COLO829 (cell line): ENCODE data around the gene GAK.
"Not testable (repeated sequence)": the region's sequence is repeated elsewhere in the genome, so short reads cannot be mapped to it uniquely, and the experiment has no call there.

Experiments used
- DNase-seq: peaks from one replicate; pipeline ENCODE4 v3.0.0; 2012; ENCODE audit warnings: low spot score

Gene GAK

DNA sequence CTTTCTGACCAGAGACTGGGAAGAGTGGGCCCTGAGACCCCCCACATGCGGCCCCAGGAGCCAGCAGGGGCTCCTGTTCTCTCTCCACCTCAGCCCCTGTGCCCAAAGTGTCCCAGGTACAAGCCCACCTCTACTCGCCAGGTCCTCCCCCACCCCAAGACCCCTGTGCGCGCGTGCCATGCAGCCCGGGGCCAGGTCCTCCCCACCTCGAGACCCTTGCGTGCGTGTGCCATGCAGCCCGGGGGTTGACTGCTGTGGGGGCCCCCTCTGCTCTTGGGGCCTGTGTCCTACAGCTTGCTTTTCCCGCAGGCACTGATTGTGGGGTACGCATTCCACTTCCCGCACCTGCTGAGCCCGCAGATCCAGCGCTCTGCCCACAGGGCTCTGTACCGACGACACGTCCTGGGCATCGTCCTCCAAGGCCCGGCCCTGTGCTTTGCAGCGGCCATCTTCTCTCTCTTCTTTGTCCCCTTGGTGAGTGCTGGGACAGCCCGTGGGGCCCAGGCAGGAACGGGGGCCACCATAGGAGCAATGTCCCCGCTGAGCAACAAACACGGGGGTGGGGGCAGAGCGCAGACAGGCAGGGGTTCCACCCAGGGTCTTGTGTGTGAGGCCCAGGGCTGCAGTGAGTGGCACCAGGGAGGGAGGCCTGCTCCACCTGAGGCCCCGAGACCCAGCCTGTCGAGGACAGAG is 20.9 kb upstream of the GAK start:
- no peak for DNase-seq

- DNase-seq: no peak
These were observed 19.7 kb upstream of the GAK start for GRCh38 chr4:951594-952468.

DNA sequence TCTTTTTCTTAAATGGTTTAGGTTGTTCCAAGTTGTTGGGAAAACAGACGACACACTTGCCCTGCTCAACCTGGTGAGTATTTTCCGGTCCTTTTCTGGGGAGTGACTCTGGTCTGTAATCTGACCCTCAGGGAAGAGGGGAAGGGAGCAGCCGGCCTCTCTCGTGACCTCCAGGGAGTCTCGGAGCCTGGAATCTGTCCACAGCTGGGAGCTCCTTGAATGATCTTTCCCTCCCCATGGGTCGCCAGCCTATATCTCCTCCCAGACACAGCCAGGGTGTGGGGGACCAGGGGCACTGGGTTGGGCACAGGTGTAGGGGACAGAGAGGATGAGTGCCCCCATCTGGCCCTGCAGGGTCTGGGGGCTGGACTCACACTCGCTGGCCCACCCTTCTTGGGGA is 19.1 kb upstream of the GAK start:
- no peak for DNase-seq

DNA sequence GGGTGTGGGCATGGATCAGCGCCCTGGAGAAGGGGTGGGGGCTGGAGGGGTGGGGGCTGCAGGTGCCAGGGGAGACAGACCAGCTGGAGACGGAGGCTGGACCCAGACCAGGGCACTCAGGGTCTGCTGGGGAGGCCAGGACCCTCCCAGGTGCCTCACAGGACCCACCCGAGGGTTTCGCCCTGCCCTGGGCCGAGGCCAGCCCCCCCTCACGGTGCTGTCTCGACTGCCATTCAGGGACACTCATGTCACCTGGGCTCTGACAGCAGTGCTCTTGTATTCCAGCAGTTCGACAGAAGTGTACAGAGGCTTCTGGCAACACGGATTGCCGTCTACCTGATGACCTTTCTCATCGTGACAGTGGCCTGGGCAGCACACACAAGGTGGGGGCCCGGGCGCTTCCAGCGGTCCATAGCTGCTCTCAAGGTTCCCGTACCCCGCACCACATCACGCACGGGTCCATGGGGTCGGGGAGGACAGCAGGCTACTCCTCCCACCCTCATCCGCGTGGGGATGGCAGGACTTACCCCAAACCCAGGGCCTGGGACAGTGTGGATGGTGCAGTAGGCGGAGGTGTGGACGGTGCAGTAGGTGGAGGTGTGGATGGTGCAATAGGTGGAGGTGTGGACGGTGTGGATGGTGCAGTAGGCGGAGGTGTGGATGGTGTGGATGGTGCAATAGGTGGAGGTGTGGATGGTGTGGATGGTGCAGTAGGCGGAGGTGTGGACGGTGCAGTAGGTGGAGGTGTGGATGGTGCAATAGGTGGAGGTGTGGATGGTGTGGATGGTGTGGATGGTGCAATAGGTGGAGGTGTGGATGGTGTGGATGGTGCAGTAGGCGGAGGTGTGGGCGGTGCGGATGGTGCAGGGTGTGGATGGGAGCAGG is 18.3 kb upstream of the GAK start:
- DNase-seq: no peak

DNA sequence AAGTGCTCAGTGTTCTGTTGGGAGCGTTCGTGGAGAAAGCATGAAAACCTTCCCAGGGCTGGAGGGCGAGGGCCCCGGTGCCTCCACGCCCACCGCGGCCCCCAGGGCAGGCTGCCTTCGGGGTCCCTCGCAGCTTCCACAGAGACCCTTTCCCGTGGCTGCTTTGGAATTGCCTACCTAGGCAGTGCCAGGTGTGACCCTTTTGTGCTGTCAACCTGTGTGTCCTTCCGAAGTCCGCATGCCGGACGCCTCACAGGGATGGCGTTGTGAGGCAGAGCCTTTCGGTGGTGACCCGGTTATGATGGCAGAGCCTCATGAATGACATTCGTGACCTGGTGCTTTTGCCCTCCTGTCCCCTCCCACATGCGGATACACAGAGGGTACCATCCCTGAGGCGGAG is 17.5 kb upstream of the GAK start:
- DNase-seq: no peak

GRCh38 chr4:948936-949300 is 16.8 kb upstream of the GAK start:
- DNase-seq: no peak

- DNase-seq: no peak
These were observed 16.2 kb upstream of the GAK start for GRCh38 chr4:948101-948935.

- DNase-seq: no peak
These were observed 15.4 kb upstream of the GAK start for GRCh38 chr4:947491-947971.

GRCh38 chr4:946517-947471 is 14.7 kb upstream of the GAK start:
- no peak for DNase-seq

- no peak for DNase-seq
These were observed 14.0 kb upstream of the GAK start for GRCh38 chr4:946103-946450.

DNA sequence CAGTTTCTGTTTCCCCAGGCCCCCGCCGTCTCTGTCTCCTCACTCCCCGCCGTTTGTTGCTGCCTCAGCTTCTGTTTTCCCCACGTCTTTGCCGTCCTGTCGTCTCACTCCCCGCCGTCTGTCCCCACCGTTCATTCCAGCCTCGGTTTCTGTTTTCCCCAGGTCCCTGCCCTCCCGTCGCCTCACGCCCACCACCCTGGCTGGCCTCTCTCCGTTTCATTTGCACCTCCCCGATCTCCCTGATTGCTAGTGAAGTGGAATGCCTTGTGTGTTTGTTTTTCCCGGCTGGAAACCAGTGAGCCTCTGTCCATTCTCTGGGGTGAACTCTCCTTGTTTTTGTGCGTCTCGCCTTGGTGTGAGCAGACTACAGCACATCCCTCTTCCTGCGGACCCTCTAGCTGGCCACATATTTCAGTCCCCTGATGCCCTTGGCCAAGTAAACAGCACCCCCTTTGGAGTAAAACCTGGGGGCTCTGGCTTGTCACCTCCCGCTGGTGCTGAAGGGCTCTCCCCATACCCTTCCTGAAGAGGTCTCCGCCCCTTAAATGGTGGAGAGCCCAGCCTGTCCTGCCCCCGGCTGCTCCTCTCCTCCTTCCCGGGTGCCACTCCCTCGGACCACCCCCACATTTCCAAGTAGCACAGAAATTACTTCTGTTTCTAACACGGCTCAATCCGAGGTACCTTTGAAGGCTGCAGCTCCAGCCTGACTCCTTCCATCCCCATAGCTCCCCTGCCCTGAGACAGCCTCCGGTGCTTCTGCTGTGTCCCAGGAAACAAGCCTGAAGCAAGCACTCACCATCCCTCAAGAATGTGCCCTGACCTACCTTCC is 13.4 kb upstream of the GAK start:
- DNase-seq: no peak

DNA sequence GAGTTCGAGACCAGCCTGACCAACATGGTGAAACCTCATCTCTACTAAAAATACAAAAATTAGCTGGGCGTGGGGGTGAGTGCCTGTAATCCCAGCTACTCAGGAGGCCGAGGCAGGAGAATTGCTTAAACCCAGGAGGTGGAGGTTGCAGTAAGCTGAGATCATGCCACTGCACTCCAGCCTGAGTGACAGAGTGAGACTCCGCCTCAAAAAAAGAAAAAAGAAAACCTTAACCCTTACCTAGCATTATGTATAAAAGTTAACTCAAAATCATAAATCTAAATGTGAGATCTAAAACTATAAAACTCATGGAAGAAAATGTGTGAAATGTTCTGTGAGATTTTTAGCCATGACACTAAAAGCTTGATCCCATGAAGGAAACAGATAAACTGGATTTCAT is 7.4 kb upstream of the GAK start:
- DNase-seq: not testable (repeated sequence)

DNA sequence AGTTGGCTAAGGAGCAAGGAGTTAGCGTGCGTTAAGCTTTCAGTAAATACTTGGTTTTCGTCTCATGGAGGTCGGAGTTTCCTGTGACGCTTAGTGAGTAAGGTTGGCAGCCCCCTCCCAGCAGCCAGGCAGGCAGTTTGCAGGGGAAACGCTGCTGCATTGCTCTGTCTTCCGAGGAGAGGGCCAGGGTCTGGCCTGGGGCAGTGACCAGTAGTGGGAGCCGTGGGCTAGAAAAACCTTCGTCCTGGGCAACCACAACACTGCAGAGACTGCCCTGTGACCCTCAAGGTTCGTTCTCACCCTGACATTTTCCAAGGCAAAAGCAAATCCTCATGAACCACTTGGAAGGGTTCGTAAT is 576 bp upstream of the GAK start:
- DNase-seq: no peak

- no peak for DNase-seq
These were observed 739 bp downstream of the GAK start for GRCh38 chr4:931194-931959.

GRCh38 chr4:930827-931193 is 1.3 kb downstream of the GAK start:
- no peak for DNase-seq

- DNase-seq: no peak
These were observed 2.0 kb downstream of the GAK start for GRCh38 chr4:930028-930551.

DNA sequence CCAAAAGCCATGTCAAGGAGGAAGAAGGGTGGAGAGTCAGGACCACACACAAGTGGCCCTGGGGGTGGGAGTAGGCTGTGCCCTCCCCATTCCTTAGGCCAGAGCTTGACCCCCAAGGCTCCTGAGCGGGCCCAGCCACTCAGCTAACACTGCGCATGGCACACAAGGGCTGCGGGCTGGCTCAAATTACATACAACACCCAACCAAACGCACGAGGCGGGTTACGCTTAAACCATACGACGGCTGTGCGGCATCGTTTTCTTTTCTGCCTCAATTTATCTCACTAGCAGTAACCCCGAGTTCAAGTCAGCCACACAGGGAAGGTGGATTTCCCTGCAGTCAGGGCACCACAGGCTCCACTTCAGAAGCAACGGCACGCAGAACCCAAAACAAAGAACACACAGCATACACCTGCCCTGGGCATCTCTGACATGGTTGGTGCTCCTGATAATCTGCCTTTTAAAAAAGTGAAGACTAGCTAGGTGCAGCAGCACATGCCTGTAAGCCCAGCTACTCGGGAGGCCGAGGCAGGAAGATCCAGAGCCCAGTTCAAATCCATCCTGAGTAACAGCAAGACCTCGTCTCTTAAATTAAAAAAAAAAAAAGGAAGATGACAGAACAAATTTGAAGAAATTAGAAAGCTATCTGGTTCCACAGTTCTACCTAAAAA is 2.9 kb downstream of the GAK start:
- no peak for DNase-seq

GRCh38 chr4:927566-927965 is 4.5 kb downstream of the GAK start:
- not testable (repeated sequence) for DNase-seq
